ENCODE measurements around the gene TLE1. TPM values are rescaled to one million over a fixed set of nuclear protein-coding genes. Genes with fewer than 3 reads are reported as not detected.

TLE1 gene
- total and polyA plus RNA-seq, 2 donors (not counting 1 experiment from before 2014, with no cell fraction given) = 33.5 to 80.3 TPM

DNA sequence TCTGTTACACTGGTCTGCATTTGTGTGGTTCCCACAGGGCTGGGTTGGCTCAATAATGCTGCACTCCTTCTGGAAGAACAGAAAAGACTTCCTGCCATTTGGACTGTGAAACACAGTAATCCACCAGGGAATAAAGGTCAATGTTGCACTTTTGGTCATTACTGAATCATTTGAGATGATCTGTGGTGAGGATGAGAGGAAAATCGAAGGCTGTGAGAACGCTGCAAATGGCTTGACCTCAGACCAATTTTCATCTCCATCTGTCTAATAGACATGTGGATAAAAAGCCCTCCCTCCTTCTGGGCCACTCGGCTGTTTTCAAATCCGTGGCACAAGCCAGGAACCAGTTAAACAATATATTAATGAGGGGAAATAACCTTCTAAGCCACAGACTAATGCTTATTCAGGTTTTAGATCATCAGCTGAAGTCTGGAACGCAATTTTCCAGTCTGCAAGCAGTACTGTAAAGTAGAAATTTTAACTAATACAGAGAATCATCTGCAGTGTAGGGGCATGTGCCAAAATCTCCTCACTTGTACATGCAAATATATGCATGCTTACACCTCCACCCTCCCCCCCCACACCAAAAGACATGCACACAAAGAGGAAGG is 20.2 kb downstream of the TLE1 start:
- peaks cover 68% of the 10 kb centered on the region for H3K79me2 ChIP-seq (ENCODE audit: control insufficient read depth, insufficient read depth, low read length)

DNA sequence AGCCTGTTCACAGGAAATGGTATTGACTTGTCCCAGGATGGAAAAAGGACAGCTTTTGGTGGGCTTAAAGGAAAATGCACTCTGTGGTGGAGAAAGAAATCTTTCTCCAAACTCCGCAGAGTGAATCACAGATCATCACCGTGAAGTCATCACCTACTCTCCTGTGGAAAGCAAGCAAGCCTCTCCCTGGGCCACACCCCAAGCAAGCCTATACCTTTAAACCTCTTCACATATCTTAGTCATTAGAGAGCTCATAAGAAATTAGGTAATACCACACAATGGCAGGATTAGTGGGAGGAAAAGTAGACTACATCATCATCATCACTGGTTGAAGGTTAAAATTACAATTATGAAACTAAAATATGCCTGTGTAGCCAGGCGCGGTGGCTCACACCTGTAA is 23.2 kb downstream of the TLE1 start:
- Histone ChIP-seq H3K9ac (ENCODE audit: low read length) (no peak overlapping the region), H3K27ac (ENCODE audit: low read length in 2 of 2) (no peak overlapping the region), H3K36me3 (replicated peaks in 1 of 2; ENCODE audit: control extremely low read depth in 1 of 2, control insufficient read depth in 1 of 2, extremely low read depth in 1 of 2, insufficient read depth in 2 of 2, low read length in 1 of 2) (no peaks in the 10 kb centered on the region), H4K20me1 (ENCODE audit: control insufficient read depth, insufficient read depth, low read length, poor library complexity, severe bottlenecking) (peaks cover 44% of the 10 kb centered on the region), H3K79me2 (ENCODE audit: control insufficient read depth, insufficient read depth, low read length) (peaks cover 79% of the 10 kb centered on the region), H3K4me3 (ENCODE audit: control extremely low read depth in 1 of 5, extremely low read depth in 1 of 5, insufficient read depth in 1 of 5, low read depth in 2 of 5, low read length in 4 of 5) (no peak overlapping the region), H3K9me3 (ENCODE audit: control extremely low read depth in 1 of 3, control insufficient read depth in 2 of 3, insufficient read depth in 1 of 3, low read length in 2 of 3) (peaks cover 0 to 13% (median 0%) of the 10 kb centered on the region in 3 donors), H3K4me1 (ENCODE audit: control insufficient read depth in 2 of 2, insufficient read depth in 2 of 2, low read length in 2 of 2) (peaks cover 63 to 66% of the 10 kb centered on the region in 2 donors), H3K4me2 (replicated peaks; ENCODE audit: low read depth, low read length, poor library complexity, severe bottlenecking) (no peak overlapping the region), H2AFZ (ENCODE audit: insufficient read depth, low read depth, low read length, poor library complexity, severe bottlenecking) (no peak overlapping the region), H3K27me3 (replicated peaks in 1 of 4; ENCODE audit: control extremely low read depth in 1 of 4, control insufficient read depth in 3 of 4, insufficient read depth in 4 of 4, low read length in 3 of 4) (no peaks in the 10 kb centered on the region)
- TF ChIP-seq EZH2 (IDR thresholded peaks at IDR 0.05; ENCODE audit: borderline replicate concordance, insufficient read depth, low read depth, low read length, poor library complexity, severe bottlenecking) = no peak
- TF ChIP-seq, protein P1, sequence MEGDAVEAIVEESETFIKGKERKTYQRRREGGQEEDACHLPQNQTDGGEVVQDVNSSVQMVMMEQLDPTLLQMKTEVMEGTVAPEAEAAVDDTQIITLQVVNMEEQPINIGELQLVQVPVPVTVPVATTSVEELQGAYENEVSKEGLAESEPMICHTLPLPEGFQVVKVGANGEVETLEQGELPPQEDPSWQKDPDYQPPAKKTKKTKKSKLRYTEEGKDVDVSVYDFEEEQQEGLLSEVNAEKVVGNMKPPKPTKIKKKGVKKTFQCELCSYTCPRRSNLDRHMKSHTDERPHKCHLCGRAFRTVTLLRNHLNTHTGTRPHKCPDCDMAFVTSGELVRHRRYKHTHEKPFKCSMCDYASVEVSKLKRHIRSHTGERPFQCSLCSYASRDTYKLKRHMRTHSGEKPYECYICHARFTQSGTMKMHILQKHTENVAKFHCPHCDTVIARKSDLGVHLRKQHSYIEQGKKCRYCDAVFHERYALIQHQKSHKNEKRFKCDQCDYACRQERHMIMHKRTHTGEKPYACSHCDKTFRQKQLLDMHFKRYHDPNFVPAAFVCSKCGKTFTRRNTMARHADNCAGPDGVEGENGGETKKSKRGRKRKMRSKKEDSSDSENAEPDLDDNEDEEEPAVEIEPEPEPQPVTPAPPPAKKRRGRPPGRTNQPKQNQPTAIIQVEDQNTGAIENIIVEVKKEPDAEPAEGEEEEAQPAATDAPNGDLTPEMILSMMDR (IDR thresholded peaks at IDR 0.05) = no peak
- no peak for ATAC-seq (ENCODE audit: low read depth)
- Mint-ChIP-seq H3K9me3 (ENCODE audit: insufficient read depth) (peaks cover 4% of the 10 kb centered on the region), H3K4me1 (peaks cover 80% of the 10 kb centered on the region), H3K27ac (no peak overlapping the region), H3K27me3 (no peaks in the 10 kb centered on the region), H3K4me3 (no peak overlapping the region)
- intact Hi-C loops (cut with micrococcal nuclease) = no loop called here
- DNase-seq = no peak
- ChIA-PET POLR2A (interaction anchor here (0.5 to 1.4 kb wide), 2 partner anchors 11 to 23 kb away, joined by 3 read pairs; partner anchors contain the start of gene TLE1), CTCF (interaction anchor here (1.4 kb wide), 1 partner anchor 20 kb away, joined by 9 read pairs; no protein-coding TSS in a partner anchor)
- 100% methylated on average over 1 of the region's 4 CpGs for WGBS (ENCODE audit: insufficient coverage)

More for the DNA sequence above, 20.2 kb downstream of the TLE1 start:
- intact Hi-C loops (cut with micrococcal nuclease) = loop anchor here (2.0 kb wide), 1 partner anchor 14 kb away; no protein-coding TSS in a partner anchor
- Mint-ChIP-seq H3K4me3 (peak overlapping the region; percentile 30), H3K9me3 (ENCODE audit: insufficient read depth) (no peaks in the 10 kb centered on the region), H3K4me1 (peaks cover 79% of the 10 kb centered on the region), H3K27ac (peak overlapping the region; percentile 56), H3K27me3 (no peaks in the 10 kb centered on the region)
- CTCF ChIA-PET = interaction anchor here (6.0 kb wide), 1 partner anchor 16 kb away, joined by 36 read pairs; no protein-coding TSS in a partner anchor
- TF ChIP-seq EZH2 (IDR thresholded peaks at IDR 0.05; ENCODE audit: borderline replicate concordance, insufficient read depth, low read depth, low read length, poor library complexity, severe bottlenecking) = no peak
- TF ChIP-seq, protein P1 (IDR thresholded peaks at IDR 0.05) = no peak
- WGBS (ENCODE audit: insufficient coverage) = no CpG with 5 or more reads among the region's 5 CpGs
- Histone ChIP-seq H3K9me3 (ENCODE audit: control extremely low read depth in 1 of 3, control insufficient read depth in 2 of 3, insufficient read depth in 1 of 3, low read length in 2 of 3) (no peaks in the 10 kb centered on the region), H3K4me1 (ENCODE audit: control insufficient read depth in 2 of 2, insufficient read depth in 2 of 2, low read length in 2 of 2) (peaks cover 47 to 48% of the 10 kb centered on the region in 2 donors), H2AFZ (ENCODE audit: insufficient read depth, low read depth, low read length, poor library complexity, severe bottlenecking) (no peak overlapping the region), H3K4me3 (ENCODE audit: control extremely low read depth in 1 of 5, extremely low read depth in 1 of 5, insufficient read depth in 1 of 5, low read depth in 2 of 5, low read length in 4 of 5) (no peak overlapping the region), H3K9ac (ENCODE audit: low read length) (no peak overlapping the region), H3K27me3 (replicated peaks in 1 of 4; ENCODE audit: control extremely low read depth in 1 of 4, control insufficient read depth in 3 of 4, insufficient read depth in 4 of 4, low read length in 3 of 4) (no peaks in the 10 kb centered on the region), H3K27ac (ENCODE audit: low read length in 2 of 2) (peak overlapping the region in 1 of 2 donors; percentile 13), H4K20me1 (ENCODE audit: control insufficient read depth, insufficient read depth, low read length, poor library complexity, severe bottlenecking) (peaks cover 49% of the 10 kb centered on the region), H3K4me2 (replicated peaks; ENCODE audit: low read depth, low read length, poor library complexity, severe bottlenecking) (peak overlapping the region; percentile 38), H3K36me3 (replicated peaks in 1 of 2; ENCODE audit: control extremely low read depth in 1 of 2, control insufficient read depth in 1 of 2, extremely low read depth in 1 of 2, insufficient read depth in 2 of 2, low read length in 1 of 2) (peaks cover 0 to 9% of the 10 kb centered on the region in 2 experiments)
- POLR2A ChIA-PET = interaction anchor here (0.6 kb wide), 2 partner anchors 10 to 33 kb away, joined by 7 read pairs; no protein-coding TSS in a partner anchor
- DNase-seq = peak; percentile 48
- peak; percentile 56 for ATAC-seq (ENCODE audit: low read depth)
